SK-N-SH treated with all-trans-retinoic acid at 6 μM for 48 hours (cell line): ENCODE results near the gene GFI1B.

Source experiments
- ARNTL ChIP-seq: fragments of 450-650 bp; formaldehyde crosslinking; IDR thresholded peaks from 2 replicates; pipeline ENCODE4 v1.5.0; 2020; ENCODE audit warnings: low read depth, mild to moderate bottlenecking, moderate library complexity, borderline replicate concordance
- BACH2 ChIP-seq: fragments of 250-450 bp; sonication (Bioruptor Pico); IDR thresholded peaks from 2 replicates; pipeline ENCODE4 v1.9.0; 2021; ENCODE audit warnings: mild to moderate bottlenecking, borderline replicate concordance
- PATZ1 ChIP-seq: fragments of 250-450 bp; sonication (Bioruptor Pico); IDR thresholded peaks from 2 replicates; pipeline ENCODE4 v1.8.0; 2020; ENCODE audit warnings: mild to moderate bottlenecking, moderate library complexity, borderline replicate concordance
- PPARA ChIP-seq: fragments of 250-450 bp; sonication (Bioruptor Pico); IDR thresholded peaks from 2 replicates; pipeline ENCODE4 v1.5.0; 2020; ENCODE audit warnings: mild to moderate bottlenecking, borderline replicate concordance
- RARB ChIP-seq: fragments of 250-450 bp; sonication (Bioruptor Pico); IDR thresholded peaks from 2 replicates; pipeline ENCODE4 v1.8.0; 2021; ENCODE audit warnings: mild to moderate bottlenecking, moderate library complexity
- TSHZ2 ChIP-seq: fragments of 250-450 bp; sonication (Bioruptor Pico); IDR thresholded peaks from 2 replicates; pipeline ENCODE4 v1.5.0; 2020; ENCODE audit warnings: mild to moderate bottlenecking, moderate library complexity
- ZC3H10 ChIP-seq: fragments of 250-450 bp; sonication (Bioruptor Pico); IDR thresholded peaks from 2 replicates; pipeline ENCODE4 v1.5.1; 2021; ENCODE audit warnings: mild to moderate bottlenecking, moderate library complexity
- ZFP3 ChIP-seq: fragments of 250-450 bp; sonication (Bioruptor Pico); IDR thresholded peaks from 2 replicates; pipeline ENCODE4 v1.5.0; 2020; ENCODE audit warnings: mild to moderate bottlenecking, moderate library complexity
- ZFP30 ChIP-seq: fragments of 450-650 bp; formaldehyde crosslinking; IDR thresholded peaks from 2 replicates; pipeline ENCODE4 v1.5.0; 2022; ENCODE audit warnings: mild to moderate bottlenecking, moderate library complexity
- ZNF565 ChIP-seq: fragments of 450-650 bp; formaldehyde crosslinking; conservative IDR thresholded peaks from 2 replicates; pipeline ENCODE4 v1.5.0; 2020; ENCODE audit warnings: low read depth, mild to moderate bottlenecking, moderate library complexity
- ZNF70 ChIP-seq: fragments of 450-650 bp; formaldehyde crosslinking; IDR thresholded peaks from 2 replicates; pipeline ENCODE4 v1.5.0; 2020; ENCODE audit warnings: mild to moderate bottlenecking, moderate library complexity
- TF ChIP-seq, protein P1 (sequence below): fragments of 250-450 bp; sonication (Bioruptor Pico); IDR thresholded peaks from 2 replicates; pipeline ENCODE4 v1.5.1; 2020; ENCODE audit warnings: low read depth, mild to moderate bottlenecking, moderate library complexity

GRCh38 chr9:133037775-133038515, 59.5 kb downstream of the GFI1B start:
- TF ChIP-seq RARB (CRISPR knock-in tag), result no peak
- TF ChIP-seq PATZ1 (CRISPR knock-in tag), result no peak
- TF ChIP-seq TSHZ2 (CRISPR knock-in tag), result no peak
- no peak for TF ChIP-seq ZFP30
- no peak for TF ChIP-seq ZNF565 (CRISPR knock-in tag)
- no peak for TF ChIP-seq ZNF70 (CRISPR knock-in tag)
- TF ChIP-seq ZFP3 (CRISPR knock-in tag), result no peak
- no peak for TF ChIP-seq ARNTL (CRISPR knock-in tag)
- no peak for TF ChIP-seq PPARA (CRISPR knock-in tag)
- no peak for TF ChIP-seq ZC3H10 (CRISPR knock-in tag)
- TF ChIP-seq, protein P1, sequence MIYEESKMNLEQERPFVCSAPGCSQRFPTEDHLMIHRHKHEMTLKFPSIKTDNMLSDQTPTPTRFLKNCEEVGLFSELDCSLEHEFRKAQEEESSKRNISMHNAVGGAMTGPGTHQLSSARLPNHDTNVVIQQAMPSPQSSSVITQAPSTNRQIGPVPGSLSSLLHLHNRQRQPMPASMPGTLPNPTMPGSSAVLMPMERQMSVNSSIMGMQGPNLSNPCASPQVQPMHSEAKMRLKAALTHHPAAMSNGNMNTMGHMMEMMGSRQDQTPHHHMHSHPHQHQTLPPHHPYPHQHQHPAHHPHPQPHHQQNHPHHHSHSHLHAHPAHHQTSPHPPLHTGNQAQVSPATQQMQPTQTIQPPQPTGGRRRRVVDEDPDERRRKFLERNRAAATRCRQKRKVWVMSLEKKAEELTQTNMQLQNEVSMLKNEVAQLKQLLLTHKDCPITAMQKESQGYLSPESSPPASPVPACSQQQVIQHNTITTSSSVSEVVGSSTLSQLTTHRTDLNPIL (CRISPR knock-in tag), result no peak
- TF ChIP-seq BACH2 (CRISPR knock-in tag), result no peak
